GM21529 (cell line): ENCODE data around the gene CABLES1.
"Not testable (repeated sequence)": the region's sequence is repeated elsewhere in the genome, so short reads cannot be mapped to it uniquely, and the experiment has no call there.

Experiments
- ATAC-seq: cut with Tn5 transposase; IDR thresholded peaks from one replicate; pipeline ENCODE4 v1.9.1; 2021; ENCODE audit not compliant: unreplicated experiment

The CABLES1 gene, protein sequence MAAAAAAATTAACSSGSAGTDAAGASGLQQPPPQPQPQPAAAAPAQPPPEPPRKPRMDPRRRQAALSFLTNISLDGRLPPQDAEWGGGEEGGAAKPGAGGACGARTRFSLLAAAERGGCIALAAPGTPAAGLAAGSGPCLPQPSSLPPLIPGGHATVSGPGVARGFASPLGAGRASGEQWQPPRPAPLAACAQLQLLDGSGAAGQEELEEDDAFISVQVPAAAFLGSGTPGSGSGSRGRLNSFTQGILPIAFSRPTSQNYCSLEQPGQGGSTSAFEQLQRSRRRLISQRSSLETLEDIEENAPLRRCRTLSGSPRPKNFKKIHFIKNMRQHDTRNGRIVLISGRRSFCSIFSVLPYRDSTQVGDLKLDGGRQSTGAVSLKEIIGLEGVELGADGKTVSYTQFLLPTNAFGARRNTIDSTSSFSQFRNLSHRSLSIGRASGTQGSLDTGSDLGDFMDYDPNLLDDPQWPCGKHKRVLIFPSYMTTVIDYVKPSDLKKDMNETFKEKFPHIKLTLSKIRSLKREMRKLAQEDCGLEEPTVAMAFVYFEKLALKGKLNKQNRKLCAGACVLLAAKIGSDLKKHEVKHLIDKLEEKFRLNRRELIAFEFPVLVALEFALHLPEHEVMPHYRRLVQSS

DNA sequence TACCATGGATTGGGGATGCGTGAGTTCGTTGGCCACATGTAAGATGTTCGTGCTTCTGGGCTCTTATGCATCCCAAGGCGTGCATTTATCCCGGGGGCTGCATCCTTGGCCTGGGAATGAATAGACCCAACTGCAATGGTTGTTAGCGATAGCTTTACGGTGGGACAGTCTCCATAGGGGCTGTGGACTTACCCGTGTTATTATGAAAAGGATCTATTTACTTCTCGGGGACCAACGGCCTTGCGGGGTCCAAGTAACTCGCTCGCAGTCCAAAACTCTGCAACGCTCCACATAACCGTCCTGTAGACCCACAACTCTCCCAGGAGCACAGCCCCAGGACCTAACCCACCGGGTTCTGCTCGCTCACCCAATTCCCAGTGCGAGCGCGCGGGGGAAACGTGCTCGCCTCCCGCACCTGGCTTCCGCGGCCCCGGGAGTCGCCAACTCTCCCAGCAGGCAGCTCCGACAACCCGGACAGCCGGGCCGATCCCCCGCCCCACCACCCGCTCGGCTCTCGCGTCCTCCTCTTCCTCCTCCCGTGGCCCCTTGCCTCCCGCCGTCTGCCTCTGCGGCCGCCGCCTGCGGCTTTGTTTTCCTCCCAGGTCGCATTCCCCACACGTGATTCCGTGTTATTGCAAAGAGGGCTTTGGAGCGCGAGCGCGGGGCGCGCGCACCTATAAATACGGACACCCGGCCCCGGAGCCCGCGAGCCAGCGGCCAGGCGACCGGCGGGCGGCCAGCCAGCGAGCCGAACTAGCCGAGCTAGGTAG is at the start of gene CABLES1:
CABLES1 (plus strand) TSS at position 706 of the 770 bp plus-strand sequence. CDS start 278 bp downstream, outside the sequence.
- ATAC-seq, result peak; percentile 18

DNA sequence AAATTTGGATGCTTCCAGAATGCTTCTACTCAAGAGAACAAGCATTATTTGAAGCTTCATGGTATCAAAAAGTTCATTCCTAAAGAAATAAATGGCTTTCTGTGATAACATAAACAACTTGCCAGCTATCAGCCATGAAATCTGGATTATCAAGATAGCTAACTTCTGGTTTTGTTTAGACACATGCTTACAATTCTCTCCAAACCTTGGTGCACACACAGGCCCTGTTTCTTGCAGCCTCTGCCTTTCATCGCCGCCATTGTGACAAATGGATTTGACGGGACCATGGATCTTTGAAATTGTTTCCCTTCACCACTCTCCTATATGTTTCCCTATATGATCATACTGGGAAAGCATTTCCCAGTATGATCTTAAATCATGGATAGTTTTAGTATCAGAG is 47.9 kb upstream of the CABLES1 start:
- ATAC-seq, result no peak

DNA sequence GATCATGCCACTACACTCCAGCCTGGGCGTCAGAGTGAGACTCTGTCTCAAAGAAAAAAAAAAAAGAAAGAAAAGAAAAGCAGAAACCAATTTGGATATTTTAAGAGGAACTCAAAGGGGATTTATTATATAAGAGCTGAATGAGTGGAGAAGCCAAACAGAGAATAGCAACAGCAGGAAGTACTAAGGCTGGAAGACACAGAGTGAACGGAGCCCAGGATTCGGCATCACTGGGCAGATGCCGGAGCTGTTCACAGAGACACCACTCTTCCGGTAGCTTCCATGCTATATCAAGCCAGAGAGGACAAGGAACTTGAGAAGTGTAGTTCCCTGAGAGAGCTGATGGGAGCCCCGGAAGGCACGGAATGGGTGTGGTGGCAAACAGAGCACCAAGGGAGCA is 47.0 kb upstream of the CABLES1 start:
- no peak for ATAC-seq

DNA sequence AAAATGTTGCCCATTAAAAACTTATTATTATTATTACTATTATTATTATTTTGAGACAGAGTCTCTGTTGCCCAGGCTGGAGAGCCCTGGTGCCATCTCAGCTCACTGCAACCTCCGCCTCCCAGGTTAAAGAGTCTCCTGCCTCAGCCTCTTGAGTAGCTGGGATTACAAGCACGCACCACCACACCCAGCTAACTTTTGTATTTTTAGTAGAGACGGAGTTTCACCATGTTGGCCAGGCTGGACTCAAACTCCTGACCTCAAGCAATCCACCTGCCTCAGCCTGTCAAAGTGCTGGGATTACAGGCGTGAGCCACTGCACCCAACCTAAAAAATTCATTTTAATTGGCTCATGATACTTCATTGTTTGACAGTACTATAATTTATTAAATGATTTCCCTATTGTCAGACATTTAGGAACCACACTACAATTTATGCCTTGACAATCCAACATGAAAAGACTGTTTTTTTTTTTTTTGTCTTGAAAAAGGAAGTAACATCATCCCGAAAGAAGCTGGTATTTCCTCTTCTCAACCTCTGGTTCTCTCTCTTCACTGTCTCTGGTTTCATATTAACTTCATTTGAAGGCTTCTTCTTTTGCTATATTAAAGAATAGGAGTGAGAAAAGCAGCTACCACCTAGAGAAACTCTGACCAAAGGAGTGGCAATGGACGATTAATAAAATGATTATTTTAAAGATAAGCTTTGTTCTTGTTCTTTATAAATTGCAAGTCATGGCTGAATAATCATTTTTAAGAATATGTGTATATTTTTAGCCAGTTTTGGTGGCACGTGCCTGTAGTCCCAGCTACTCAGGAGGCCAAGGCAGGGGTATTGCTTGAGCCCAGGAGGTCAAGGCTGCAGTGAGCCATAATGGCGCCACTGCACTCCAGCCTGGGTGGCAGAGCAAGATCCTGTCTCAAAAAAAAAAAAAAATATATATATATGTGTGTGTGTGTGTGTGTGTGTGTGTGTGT is 44.0 kb upstream of the CABLES1 start:
- peak; percentile 76 for ATAC-seq

DNA sequence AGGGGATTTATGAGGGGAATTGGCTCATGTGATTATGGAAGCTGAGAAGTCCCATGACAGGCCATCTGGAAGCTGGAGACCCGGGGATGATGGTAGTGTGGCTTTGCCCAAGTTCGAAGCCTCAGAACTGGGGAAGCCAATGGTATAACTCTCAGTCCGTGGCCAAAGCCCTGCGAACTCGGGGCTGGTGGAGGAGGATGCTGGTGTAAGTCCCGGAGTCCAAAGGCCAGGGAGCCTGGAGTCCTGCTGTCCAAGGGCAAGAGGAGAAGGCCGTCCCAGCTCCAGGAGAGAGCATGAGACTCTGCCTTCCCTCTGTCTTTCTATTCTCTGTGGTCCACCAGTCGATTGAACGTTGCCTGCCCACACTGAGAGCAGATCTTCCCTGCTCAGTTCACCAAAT is 43.2 kb upstream of the CABLES1 start:
- no peak for ATAC-seq

DNA sequence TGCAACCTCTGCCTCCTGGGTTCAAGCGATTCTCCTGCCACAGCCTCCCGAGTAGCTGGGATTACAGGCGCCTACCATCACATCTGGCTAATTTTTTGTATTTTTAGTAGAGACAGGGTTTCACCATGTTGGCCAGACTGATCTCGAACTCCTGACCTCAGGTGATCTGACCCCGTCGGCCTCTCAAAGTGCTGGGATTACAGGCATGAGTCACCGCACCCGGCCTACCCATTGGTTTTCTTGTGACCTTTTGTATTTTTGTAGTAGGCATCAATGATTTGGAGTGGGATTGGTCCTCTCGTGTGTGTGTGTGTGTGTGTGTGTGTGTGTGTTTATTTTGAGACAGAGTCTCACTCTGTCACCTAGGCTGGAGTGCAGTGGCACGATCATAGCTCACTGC is 42.2 kb upstream of the CABLES1 start:
- not testable (repeated sequence) for ATAC-seq

DNA sequence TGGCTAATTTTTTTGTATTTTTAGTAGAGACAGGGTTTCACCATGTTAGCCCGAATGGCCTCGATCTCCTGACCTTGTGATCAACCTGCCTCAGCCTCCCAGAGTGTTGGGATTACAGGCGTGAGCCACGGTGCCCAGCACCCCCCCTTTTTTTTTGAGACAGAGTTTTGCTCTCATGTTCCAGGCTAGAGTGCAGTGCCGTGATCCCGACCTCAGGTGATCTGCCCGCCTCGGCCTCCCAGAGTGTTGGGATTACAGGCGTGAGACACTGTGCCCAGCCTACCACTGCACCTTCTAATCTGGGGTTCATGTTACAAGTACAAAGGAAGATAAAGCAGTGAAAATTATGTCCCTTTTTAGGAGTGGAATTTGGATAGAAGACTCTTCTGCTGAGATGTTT is 41.5 kb upstream of the CABLES1 start:
- ATAC-seq, result no peak

DNA sequence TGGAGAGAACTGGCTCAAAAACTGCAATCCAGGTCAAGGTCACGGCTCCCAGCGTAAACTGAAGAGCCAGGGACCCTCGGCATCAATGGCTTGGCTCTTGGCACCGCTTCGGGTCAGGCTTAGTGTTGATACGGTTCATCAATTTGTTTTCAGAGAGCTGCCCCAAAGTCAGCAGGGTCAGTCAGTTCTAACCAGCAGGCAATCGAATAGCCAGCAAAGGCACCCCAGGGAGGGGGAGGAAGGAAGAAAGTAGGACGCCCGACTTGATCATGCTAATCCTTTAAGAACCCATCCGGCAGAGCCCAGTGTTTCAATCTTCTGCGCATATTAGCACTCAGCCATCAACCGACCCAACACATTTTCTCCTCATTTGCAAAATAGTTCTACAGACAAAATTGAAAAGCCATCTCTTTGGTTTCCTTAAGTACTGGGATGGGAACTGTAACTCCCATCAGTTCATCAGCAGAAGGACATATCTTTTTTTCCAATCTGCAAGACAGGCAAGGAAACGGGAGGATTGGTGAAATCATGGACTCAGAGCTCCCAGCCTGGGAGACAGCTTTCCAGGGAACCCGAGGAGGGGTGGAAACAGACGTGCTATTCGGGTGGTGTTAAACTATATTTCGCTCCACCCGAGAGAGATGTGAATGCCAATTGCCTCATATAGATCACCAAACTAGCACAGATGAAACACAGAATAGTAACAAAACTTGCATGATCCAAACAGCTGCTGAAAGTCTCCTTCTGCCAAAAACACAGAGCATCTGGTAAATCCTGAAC is 40.7 kb upstream of the CABLES1 start:
- ATAC-seq, result no peak

DNA sequence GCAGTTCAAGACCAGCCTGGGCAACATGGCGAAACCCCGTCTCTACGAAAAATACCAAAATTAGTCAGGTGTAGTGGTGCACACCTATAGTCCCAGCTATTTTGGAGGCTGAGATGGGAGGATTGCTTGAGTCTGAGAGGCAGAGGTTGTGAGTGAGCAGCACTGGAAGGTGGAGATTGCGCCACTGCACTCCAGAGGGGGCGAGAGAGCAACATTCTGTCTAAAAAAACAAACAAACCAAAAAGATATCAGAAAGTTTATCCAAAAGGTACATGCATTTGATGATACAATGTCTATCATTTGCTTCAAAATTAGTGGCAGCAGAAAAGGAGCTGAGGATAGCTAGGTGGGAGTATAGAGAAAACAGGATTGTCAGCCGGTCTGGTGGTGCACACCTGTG is 39.8 kb upstream of the CABLES1 start:
- ATAC-seq, result no peak

DNA sequence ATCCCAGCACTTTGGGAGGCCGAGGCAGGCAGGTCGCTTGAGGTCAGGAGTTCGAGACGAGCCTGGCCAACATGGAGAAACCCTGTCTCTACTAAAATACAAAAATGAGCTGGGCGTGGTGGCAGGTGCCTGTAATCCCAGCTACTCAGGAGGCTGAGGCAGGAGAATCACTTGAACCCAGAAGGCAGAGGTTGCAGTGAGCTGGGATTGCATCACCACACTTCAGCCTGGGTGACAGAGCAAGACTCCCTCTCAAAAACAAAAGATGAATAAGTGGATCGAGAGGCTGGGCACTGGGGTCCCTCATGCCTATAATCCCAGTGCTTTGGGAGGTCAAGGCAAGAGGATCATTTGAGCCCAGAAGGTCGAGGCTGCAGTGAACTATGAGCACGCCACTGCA is 38.3 kb upstream of the CABLES1 start:
- ATAC-seq, result not testable (repeated sequence)

DNA sequence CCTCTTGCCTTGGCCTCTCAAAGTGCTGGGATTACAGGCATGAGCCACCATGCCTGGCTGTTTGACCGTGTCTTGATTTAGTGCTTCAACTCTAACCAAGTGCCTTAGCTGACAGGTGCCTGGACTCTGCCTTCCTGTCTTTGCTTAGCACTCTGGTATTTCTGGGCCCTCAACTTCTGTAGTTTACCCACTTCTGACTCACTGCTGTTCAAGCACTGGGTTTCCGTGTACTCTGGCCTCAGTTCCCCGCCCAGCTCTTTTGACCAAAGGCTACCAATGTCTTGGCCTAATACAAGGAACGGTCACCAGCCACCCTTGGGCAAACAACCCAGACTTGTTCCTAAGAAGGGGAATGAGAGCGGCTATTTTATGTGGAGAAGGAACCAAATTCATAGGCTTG is 35.7 kb upstream of the CABLES1 start:
- no peak for ATAC-seq

DNA sequence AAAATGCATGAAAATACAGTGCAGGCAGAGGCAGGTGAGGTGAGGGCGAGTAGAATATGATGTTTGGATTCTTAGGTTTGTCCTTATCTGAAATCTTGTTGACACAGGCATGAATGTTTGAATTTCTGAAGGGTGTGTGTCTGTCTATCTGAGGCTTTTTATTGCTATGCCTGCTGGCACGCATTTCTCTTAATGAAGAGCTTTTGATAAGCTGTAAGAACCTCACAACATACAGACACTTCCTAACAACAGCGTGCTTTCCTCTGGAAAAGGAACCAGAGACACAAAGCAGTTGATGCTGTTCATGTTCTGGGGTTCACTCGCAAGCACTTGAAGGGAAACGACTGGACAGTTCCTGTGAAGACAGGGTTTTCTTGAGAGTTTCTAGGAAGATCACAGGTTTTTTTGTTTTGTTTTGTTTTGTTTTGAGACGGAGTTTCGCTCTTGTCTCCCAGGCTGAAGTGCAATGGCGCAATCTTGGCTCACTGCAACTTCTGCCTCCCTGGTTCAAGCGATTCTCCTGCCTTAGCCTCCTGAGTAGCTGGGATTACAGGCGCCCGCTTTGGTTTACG is 33.3 kb upstream of the CABLES1 start:
- ATAC-seq, result no peak

DNA sequence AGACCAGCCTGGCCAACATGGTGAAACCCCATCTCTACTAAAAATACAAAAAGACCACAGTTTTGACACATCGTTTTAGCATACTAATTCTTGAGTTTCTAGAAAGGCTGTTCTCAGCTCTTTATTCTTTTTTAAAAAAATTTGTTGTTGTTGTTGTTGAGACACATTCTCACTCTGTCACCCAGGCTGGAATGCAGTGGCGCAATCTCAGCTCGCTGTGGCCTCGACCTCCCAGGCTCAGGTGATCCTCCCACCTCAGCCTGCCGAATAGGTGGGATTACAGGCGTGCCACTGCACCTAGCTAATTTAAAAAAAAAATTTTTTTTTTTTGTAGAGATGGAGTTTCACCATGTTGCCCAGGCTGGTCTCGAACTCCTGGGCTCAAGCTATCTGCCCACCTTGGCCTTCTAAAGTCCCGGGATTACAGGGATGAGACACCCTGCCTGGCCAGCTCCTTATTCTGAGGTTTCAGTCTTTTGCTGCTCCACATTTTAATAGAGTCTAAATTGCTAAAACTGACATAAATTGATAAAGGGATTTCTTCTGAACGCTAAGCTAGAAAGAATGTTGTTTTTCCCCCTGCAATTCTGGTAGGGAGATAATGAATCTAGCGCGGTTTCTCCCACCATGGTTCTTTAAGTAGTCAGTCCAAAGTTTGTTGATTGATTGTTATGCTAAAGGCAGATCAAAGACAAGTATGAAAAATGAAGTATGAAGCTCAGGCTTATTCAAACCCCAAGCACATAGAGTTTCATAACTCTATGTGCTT is 32.6 kb upstream of the CABLES1 start:
- no peak for ATAC-seq

DNA sequence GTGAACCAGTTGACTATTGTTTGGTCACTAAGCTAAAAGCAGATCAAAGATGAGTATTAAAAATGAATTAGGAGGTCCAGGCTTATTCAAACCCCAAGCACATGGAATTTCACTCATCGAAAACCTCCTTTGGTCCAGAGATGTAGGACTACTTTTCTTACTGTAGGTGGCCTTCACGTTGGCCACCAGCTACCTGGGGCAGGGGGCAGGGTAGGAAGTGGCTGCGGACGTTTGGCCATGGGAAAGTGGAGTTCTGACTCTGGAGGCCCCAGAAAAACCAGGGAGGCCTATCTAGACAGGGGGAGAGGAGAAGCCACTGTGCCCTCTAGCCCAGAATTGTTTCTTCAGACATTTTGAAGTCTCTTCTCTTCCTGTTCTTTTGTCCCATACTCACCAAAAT is 31.8 kb upstream of the CABLES1 start:
- no peak for ATAC-seq

DNA sequence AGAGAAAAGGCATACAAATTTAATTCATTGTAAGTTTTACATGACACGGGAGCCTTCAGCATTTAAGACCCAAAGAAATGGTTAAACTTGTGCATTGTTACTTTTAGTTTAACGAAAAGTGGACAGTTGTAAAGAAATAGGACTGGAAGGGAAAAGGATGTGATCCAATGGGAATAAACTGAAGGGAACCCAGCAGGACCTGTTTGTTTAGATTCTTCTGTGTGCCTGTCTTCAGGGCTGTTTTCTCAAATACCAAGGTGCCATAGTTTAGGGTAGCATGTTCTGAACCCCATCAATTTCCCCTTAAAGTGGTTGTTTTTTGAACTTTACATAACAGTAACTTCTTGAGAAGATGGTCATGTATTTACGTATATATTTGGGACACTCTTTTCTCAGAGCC is 30.3 kb upstream of the CABLES1 start:
- ATAC-seq, result no peak

DNA sequence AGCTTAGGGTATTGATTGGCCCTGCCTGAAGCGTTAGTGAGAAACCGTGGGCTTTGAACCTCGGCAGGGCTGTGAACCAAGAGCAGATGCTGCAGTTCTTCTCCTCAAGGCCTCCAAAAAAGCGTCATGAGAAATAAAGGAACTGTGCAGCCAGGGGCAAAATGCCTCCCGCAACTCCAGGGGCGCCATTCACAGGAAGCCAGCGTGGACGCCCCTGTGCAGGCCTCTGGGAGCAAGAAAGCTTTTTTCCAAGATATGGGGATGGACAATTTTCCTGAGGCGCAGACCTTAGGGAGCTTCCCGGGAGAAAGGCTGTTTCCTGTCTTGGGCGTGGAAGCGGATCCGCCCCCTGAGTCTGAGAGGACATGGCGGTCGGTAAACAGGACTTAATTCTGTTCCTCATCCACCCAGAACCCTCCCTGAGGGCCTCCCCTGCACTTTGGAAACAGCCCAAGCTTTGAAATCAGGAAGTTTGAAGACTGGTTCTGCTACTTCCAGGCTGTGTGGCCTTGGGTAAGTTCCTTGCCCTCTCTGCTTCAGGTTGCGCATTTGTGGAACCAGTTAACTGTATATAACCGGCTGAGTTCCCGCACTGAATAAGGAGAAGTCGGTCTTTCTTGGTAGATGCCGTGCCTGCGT is 29.6 kb upstream of the CABLES1 start:
- ATAC-seq, result no peak

DNA sequence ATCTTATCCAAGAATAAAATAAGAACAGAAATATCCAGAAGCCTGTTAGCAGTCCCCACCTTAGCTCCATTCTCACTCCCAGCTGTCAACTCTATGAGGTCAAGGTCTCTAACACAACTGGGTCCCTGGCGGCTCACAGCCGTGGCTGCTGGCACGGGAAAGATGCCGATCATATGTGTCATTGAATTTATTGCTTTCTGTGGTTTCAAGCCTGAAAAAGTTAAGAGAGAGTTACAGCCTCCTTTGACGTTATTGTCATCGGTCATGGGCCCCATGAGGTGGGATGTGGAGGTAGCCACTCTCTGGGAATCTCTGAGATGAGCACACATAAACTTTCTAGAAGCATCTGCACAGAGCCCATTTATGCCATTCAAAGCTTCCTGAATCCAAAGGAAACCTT is 28.7 kb upstream of the CABLES1 start:
- ATAC-seq, result no peak

DNA sequence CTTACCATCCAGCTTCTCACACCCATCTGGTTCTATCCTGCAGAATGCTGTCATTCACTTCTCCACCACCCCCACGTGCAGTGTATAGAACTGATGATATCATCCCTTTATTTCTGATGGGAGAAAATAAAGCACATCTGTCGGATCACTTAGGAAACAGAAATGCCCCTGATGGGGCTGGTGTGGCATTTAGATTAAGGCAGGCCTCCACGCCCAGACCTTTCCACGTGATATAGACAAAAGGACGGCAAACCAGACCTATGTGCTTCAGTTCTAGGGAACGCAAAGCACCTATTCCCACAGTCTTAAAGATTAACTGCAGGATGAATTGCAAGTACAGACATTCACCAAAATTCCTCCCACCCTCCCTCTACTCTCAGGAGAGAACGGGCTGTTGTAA is 27.6 kb upstream of the CABLES1 start:
- ATAC-seq, result no peak
